Loucy (cell line): ENCODE measurements around the gene BSND.

Experiments
- H2AFZ ChIP-seq: fragments of 200-600 bp; sonication (generic); 2 replicates; pipeline ENCODE4 v1.6.0; 2016; ENCODE audit warnings: antibody characterized with exemption, mild to moderate bottlenecking, low read length, moderate library complexity
- H3F3A ChIP-seq: fragments of 200-600 bp; 2 replicates; pipeline ENCODE4 v1.6.0; 2016; ENCODE audit warnings: antibody characterized with exemption, low read depth, mild to moderate bottlenecking
- H3K27me3 ChIP-seq: fragments of 200-600 bp; sonication (generic); 2 replicates; pipeline ENCODE4 v1.6.1; 2014; ENCODE audit warnings: low read length, mild to moderate bottlenecking; ENCODE audit not compliant: insufficient read depth, poor library complexity, severe bottlenecking
- H3K36me3 ChIP-seq: fragments of 200-600 bp; sonication (generic); 2 replicates; pipeline ENCODE4 v1.6.1; 2016; ENCODE audit warnings: low read length; ENCODE audit not compliant: insufficient read depth
- H3K4me1 ChIP-seq: fragments of 200-600 bp; sonication (generic); 2 replicates; pipeline ENCODE4 v1.5.1; 2014; ENCODE audit warnings: low read length, mild to moderate bottlenecking; ENCODE audit not compliant: insufficient read depth, poor library complexity, severe bottlenecking
- H3K4me2 ChIP-seq: fragments of 200-600 bp; sonication (generic); 2 replicates; pipeline ENCODE4 v1.6.0; 2014; ENCODE audit warnings: antibody characterized with exemption, low read length, low read depth, mild to moderate bottlenecking; ENCODE audit not compliant: poor library complexity, severe bottlenecking
- H3K4me3 ChIP-seq: fragments of 200-600 bp; sonication (generic); 2 replicates; pipeline ENCODE4 v1.5.1; 2014; ENCODE audit warnings: low read length, mild to moderate bottlenecking, mixed read lengths; ENCODE audit not compliant: poor library complexity, severe bottlenecking
- H3K79me2 ChIP-seq: fragments of 200-600 bp; sonication (generic); 2 replicates; pipeline ENCODE4 v1.6.1; 2014; ENCODE audit warnings: low read length; ENCODE audit not compliant: insufficient read depth
- H3K9ac ChIP-seq: fragments of 200-600 bp; sonication (generic); 2 replicates; pipeline ENCODE4 v1.6.0; 2014; ENCODE audit warnings: mild to moderate bottlenecking, low read depth, low read length, moderate library complexity; ENCODE audit not compliant: poor library complexity, severe bottlenecking
- H3K9me2 ChIP-seq: fragments of 200-600 bp; sonication (generic); replicated peaks from 2 replicates; pipeline ENCODE4 v1.6.1; 2016; ENCODE audit warnings: low read depth, low read length, mixed read lengths
- H3K9me3 ChIP-seq: fragments of 200-600 bp; sonication (generic); 2 replicates; pipeline ENCODE4 v1.6.1; 2014; ENCODE audit warnings: mild to moderate bottlenecking, antibody characterized with exemption, low read length, low read depth; ENCODE audit not compliant: insufficient read depth
- H4K20me1 ChIP-seq: fragments of 200-600 bp; sonication (generic); 2 replicates; pipeline ENCODE4 v1.6.0; 2014; ENCODE audit warnings: antibody characterized with exemption, low read length, mild to moderate bottlenecking; ENCODE audit not compliant: insufficient read depth, poor library complexity, severe bottlenecking
- CTCF ChIP-seq: fragments of 200-600 bp; sonication (generic); conservative IDR thresholded peaks from 2 replicates; pipeline ENCODE4 v1.5.1; 2014; ENCODE audit warnings: mild to moderate bottlenecking, antibody characterized with exemption, low read length
- EZH2phosphoT487 ChIP-seq: fragments of 200-600 bp; IDR thresholded peaks from 2 replicates; pipeline ENCODE4 v1.6.1; 2018; ENCODE audit warnings: antibody characterized with exemption, mild to moderate bottlenecking, moderate library complexity, borderline replicate concordance

The BSND gene

GRCh38 chr1:54953846-54954245 lies 44.9 kb upstream of the BSND start:
- Histone ChIP-seq H3K9ac (no peak overlapping the region), H3K36me3 (no peaks in the 10 kb centered on the region), H3K4me2 (no peak overlapping the region), H3F3A (no peaks in the 10 kb centered on the region), H3K4me1 (no peaks in the 10 kb centered on the region), H3K4me3 (no peak overlapping the region), H3K9me3 (peaks cover 9% of the 10 kb centered on the region; the same call in 1 of the 2 replicates), H3K79me2 (no peaks in the 10 kb centered on the region), H4K20me1 (no peaks in the 10 kb centered on the region), H3K9me2 (no peaks in the 10 kb centered on the region), H2AFZ (no peak overlapping the region), H3K27me3 (no peaks in the 10 kb centered on the region)
- no peak for TF ChIP-seq EZH2phosphoT487
- no peak for TF ChIP-seq CTCF

GRCh38 chr1:54955359-54955758 lies 43.4 kb upstream of the BSND start:
- Histone ChIP-seq H3K4me1 (no peaks in the 10 kb centered on the region), H3K9me2 (no peaks in the 10 kb centered on the region), H3F3A (no peaks in the 10 kb centered on the region)

GRCh38 chr1:54956726-54957125 lies 42.0 kb upstream of the BSND start:
- Histone ChIP-seq H3K9ac (no peak overlapping the region), H2AFZ (no peak overlapping the region), H3F3A (no peaks in the 10 kb centered on the region), H3K4me1 (no peaks in the 10 kb centered on the region), H3K4me3 (no peak overlapping the region), H3K4me2 (no peak overlapping the region), H3K9me3 (peaks cover 9% of the 10 kb centered on the region; the same call in 1 of the 2 replicates), H3K36me3 (no peaks in the 10 kb centered on the region), H4K20me1 (no peaks in the 10 kb centered on the region), H3K79me2 (no peaks in the 10 kb centered on the region), H3K9me2 (no peaks in the 10 kb centered on the region), H3K27me3 (no peaks in the 10 kb centered on the region)
- TF ChIP-seq EZH2phosphoT487 (no peak), CTCF (no peak)

More at GRCh38 chr1:54955359-54955758, 43.4 kb upstream of the BSND start:
- H3K4me3 ChIP-seq, result no peak overlapping the region
- no peak overlapping the region for H3K4me2 ChIP-seq
- H3K36me3 ChIP-seq, result no peaks in the 10 kb centered on the region
- H3K27me3 ChIP-seq, result no peaks in the 10 kb centered on the region
- H3K9ac ChIP-seq, result no peak overlapping the region
- peaks cover 9% of the 10 kb centered on the region; the same call in 1 of the 2 replicates for H3K9me3 ChIP-seq
- no peak for TF ChIP-seq EZH2phosphoT487
- H3K79me2 ChIP-seq, result no peaks in the 10 kb centered on the region
- H2AFZ ChIP-seq, result no peak overlapping the region
- H4K20me1 ChIP-seq, result no peaks in the 10 kb centered on the region

GRCh38 chr1:54959241-54959640 lies 39.5 kb upstream of the BSND start:
- peaks cover 9% of the 10 kb centered on the region; the same call in 1 of the 2 replicates for H3K9me3 ChIP-seq
- no peaks in the 10 kb centered on the region for H3K4me1 ChIP-seq
- H4K20me1 ChIP-seq, result no peaks in the 10 kb centered on the region
- H3K79me2 ChIP-seq, result no peaks in the 10 kb centered on the region
- no peak overlapping the region for H3K9ac ChIP-seq
- H2AFZ ChIP-seq, result no peak overlapping the region
- no peaks in the 10 kb centered on the region for H3F3A ChIP-seq
- no peaks in the 10 kb centered on the region for H3K27me3 ChIP-seq
- no peak overlapping the region for H3K4me3 ChIP-seq
- H3K4me2 ChIP-seq, result no peak overlapping the region
- H3K9me2 ChIP-seq, result no peaks in the 10 kb centered on the region
- no peaks in the 10 kb centered on the region for H3K36me3 ChIP-seq
- no peak for TF ChIP-seq EZH2phosphoT487
- no peak for TF ChIP-seq CTCF
